HCT116 (cell line): ENCODE results near the gene ABCA1.

Experiments
- CEBPB ChIP-seq: IDR thresholded peaks from 2 replicates; pipeline ENCODE4 v1.6.1; 2012; ENCODE audit warnings: low read depth
- EGR1 ChIP-seq: IDR thresholded peaks from 2 replicates; pipeline ENCODE4 v1.6.1; 2012; ENCODE audit warnings: low read depth
- ELF1 ChIP-seq: IDR thresholded peaks from 2 replicates; pipeline ENCODE4 v1.6.1; 2012; ENCODE audit warnings: low read depth, borderline replicate concordance
- EZH2 ChIP-seq: fragments of 200-600 bp; sonication (generic); IDR thresholded peaks from 2 replicates; pipeline ENCODE4 v1.6.1; 2017; ENCODE audit warnings: antibody characterized with exemption, mixed run types
- FOSL1 ChIP-seq: IDR thresholded peaks from 2 replicates; pipeline ENCODE4 v1.6.1; 2012; ENCODE audit warnings: low read depth
- JUND ChIP-seq: IDR thresholded peaks from 2 replicates; pipeline ENCODE4 v1.6.1; 2012
- POLR2A ChIP-seq: IDR thresholded peaks from 2 replicates; pipeline ENCODE4 v1.7.0; 2011; ENCODE audit warnings: borderline replicate concordance; ENCODE audit not compliant: insufficient read depth, insufficient read length; ENCODE audit errors: extremely low read depth
- POLR2AphosphoS5 ChIP-seq: IDR thresholded peaks from 2 replicates; pipeline ENCODE4 v1.6.1; 2011; ENCODE audit warnings: mild to moderate bottlenecking, low read depth, low read length, moderate library complexity
- RAD21 ChIP-seq: IDR thresholded peaks from 2 replicates; pipeline ENCODE4 v1.6.1; 2012; ENCODE audit warnings: low read depth, mild to moderate bottlenecking
- ZNF274 ChIP-seq: fragments of 200-500 bp; sonication (Bioruptor generic); IDR thresholded peaks from 2 replicates; pipeline ENCODE4 v1.6.1; 2014; ENCODE audit warnings: mild to moderate bottlenecking, low read depth, low read length, inconsistent platforms
- TF ChIP-seq, protein P1 (sequence below), 3 experiments: fragments of 200-600 bp in 1 of 3; sonication (generic) in 1 of 3; IDR thresholded peaks in 2 of 3; conservative IDR thresholded peaks in 1 of 3; 2 replicates each; pipeline ENCODE4 v1.5.1; 2012 to 2017; ENCODE audit warnings: low read depth in 2 of 3, low read length in 2 of 3, antibody characterized with exemption in 1 of 3, borderline replicate concordance in 1 of 3, control low read depth in 1 of 3, mild to moderate bottlenecking in 1 of 3, mixed read lengths in 1 of 3, mixed run types in 1 of 3, moderate library complexity in 1 of 3; ENCODE audit not compliant: insufficient read depth in 1 of 3
- TF ChIP-seq, protein P2 (sequence below): IDR thresholded peaks from 2 replicates; pipeline ENCODE4 v1.6.1; 2012; ENCODE audit warnings: low read depth
- TF ChIP-seq, protein P3 (sequence below): IDR thresholded peaks from 2 replicates; pipeline ENCODE4 v1.6.1; 2011; ENCODE audit warnings: mild to moderate bottlenecking, low read length, moderate library complexity; ENCODE audit not compliant: insufficient replicate concordance; ENCODE audit errors: extremely low read depth

DNA sequence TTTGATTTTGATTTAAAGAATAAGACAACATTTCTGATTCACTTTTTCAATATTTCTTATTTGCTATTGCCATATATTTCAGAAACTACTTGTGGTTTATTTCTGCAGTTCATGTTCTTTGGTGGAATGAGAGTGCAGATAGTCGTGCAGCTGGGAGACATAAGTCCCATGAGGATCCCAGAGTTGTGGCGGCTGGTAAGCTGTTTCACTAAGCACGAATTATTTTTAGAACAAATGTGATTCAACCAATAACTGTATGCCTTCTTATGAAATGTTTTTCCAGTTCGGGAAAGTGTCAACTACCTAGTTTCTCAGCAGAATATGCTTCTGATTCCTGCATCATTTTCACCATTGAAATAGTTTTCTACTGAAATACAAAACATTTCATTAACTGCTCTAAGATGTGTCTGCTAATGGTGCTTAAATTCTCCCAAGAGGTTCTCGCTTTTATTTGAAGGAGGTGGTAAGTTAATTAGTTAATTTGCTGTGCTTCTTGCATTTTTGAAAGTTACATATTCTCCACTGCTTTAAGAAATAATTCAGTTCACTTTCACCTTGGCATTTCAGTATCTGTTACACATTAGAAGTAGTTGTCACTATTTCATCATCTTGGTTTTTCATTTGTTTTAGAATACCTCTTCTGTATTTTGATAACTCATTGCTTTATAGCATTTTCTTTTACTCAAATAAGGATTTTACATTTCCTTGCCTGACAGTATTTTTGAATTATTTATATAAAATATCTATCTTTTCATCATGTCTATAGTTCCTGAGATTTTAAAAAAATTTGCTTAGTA, 155.0 kb downstream of the ABCA1 start:
- TF ChIP-seq POLR2AphosphoS5 (no peak), RAD21 (no peak), ZNF274 (no peak), POLR2A (no peak), FOSL1 (no peak), CEBPB (no peak), JUND (no peak), EZH2 (no peak), ELF1 (no peak), EGR1 (no peak)
- TF ChIP-seq, protein P1, sequence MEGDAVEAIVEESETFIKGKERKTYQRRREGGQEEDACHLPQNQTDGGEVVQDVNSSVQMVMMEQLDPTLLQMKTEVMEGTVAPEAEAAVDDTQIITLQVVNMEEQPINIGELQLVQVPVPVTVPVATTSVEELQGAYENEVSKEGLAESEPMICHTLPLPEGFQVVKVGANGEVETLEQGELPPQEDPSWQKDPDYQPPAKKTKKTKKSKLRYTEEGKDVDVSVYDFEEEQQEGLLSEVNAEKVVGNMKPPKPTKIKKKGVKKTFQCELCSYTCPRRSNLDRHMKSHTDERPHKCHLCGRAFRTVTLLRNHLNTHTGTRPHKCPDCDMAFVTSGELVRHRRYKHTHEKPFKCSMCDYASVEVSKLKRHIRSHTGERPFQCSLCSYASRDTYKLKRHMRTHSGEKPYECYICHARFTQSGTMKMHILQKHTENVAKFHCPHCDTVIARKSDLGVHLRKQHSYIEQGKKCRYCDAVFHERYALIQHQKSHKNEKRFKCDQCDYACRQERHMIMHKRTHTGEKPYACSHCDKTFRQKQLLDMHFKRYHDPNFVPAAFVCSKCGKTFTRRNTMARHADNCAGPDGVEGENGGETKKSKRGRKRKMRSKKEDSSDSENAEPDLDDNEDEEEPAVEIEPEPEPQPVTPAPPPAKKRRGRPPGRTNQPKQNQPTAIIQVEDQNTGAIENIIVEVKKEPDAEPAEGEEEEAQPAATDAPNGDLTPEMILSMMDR (IDR thresholded peaks at IDR 0.05 in 2 of 3, conservative IDR thresholded peaks at IDR 0.05 in 1 of 3; ENCODE audit: borderline replicate concordance in 1 of 3, insufficient read depth in 1 of 3, low read depth in 2 of 3, low read length in 2 of 3), result no peak
- TF ChIP-seq, protein P2, sequence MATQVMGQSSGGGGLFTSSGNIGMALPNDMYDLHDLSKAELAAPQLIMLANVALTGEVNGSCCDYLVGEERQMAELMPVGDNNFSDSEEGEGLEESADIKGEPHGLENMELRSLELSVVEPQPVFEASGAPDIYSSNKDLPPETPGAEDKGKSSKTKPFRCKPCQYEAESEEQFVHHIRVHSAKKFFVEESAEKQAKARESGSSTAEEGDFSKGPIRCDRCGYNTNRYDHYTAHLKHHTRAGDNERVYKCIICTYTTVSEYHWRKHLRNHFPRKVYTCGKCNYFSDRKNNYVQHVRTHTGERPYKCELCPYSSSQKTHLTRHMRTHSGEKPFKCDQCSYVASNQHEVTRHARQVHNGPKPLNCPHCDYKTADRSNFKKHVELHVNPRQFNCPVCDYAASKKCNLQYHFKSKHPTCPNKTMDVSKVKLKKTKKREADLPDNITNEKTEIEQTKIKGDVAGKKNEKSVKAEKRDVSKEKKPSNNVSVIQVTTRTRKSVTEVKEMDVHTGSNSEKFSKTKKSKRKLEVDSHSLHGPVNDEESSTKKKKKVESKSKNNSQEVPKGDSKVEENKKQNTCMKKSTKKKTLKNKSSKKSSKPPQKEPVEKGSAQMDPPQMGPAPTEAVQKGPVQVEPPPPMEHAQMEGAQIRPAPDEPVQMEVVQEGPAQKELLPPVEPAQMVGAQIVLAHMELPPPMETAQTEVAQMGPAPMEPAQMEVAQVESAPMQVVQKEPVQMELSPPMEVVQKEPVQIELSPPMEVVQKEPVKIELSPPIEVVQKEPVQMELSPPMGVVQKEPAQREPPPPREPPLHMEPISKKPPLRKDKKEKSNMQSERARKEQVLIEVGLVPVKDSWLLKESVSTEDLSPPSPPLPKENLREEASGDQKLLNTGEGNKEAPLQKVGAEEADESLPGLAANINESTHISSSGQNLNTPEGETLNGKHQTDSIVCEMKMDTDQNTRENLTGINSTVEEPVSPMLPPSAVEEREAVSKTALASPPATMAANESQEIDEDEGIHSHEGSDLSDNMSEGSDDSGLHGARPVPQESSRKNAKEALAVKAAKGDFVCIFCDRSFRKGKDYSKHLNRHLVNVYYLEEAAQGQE, result no peak
- TF ChIP-seq, protein P3, sequence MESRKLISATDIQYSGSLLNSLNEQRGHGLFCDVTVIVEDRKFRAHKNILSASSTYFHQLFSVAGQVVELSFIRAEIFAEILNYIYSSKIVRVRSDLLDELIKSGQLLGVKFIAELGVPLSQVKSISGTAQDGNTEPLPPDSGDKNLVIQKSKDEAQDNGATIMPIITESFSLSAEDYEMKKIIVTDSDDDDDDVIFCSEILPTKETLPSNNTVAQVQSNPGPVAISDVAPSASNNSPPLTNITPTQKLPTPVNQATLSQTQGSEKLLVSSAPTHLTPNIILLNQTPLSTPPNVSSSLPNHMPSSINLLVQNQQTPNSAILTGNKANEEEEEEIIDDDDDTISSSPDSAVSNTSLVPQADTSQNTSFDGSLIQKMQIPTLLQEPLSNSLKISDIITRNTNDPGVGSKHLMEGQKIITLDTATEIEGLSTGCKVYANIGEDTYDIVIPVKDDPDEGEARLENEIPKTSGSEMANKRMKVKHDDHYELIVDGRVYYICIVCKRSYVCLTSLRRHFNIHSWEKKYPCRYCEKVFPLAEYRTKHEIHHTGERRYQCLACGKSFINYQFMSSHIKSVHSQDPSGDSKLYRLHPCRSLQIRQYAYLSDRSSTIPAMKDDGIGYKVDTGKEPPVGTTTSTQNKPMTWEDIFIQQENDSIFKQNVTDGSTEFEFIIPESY, result no peak
